Type B pancreatic cell (in vitro differentiated cells): ENCODE results near the gene SUSD2. TPM values are rescaled to one million over a fixed set of nuclear protein-coding genes. Genes with fewer than 3 reads are reported as not detected.
A peak's percentile ranks its signal among the peaks of the same experiment; 100 is the strongest.
"Not testable (repeated sequence)": the region's sequence is repeated elsewhere in the genome, so short reads cannot be mapped to it uniquely, and the experiment has no call there.

Source experiments
- DNase-seq: peaks from one replicate; pipeline ENCODE4 v3.0.0; 2021; ENCODE audit warnings: mixed read lengths; ENCODE audit not compliant: unreplicated experiment; ENCODE audit errors: extremely low spot score
- H3K27ac Mint-ChIP-seq: 2 replicates; pipeline ENCODE4 v1.8.0; 2021; ENCODE audit warnings: mild to moderate bottlenecking, mixed read lengths
- H3K27me3 Mint-ChIP-seq: 2 replicates; pipeline ENCODE4 v1.8.0; 2021; ENCODE audit warnings: mixed read lengths
- H3K36me3 Mint-ChIP-seq: 2 replicates; pipeline ENCODE4 v1.8.0; 2021; ENCODE audit warnings: mixed read lengths
- H3K4me1 Mint-ChIP-seq: one replicate; pipeline ENCODE4 v1.8.0; 2021; ENCODE audit warnings: mixed read lengths; ENCODE audit not compliant: unreplicated experiment
- H3K4me3 Mint-ChIP-seq: 2 replicates; pipeline ENCODE4 v1.8.0; 2021; ENCODE audit warnings: mild to moderate bottlenecking, mixed read lengths
- H3K9me3 Mint-ChIP-seq: 2 replicates; pipeline ENCODE4 v1.8.0; 2021; ENCODE audit warnings: mixed read lengths
- total RNA-seq: library from RNA; stranded (reverse); gene quantifications from 2 replicates; pipeline ENCODE4 v1.2.1, GENCODE V29; 2021; ENCODE audit warnings: low replicate concordance
- TF ChIP-seq, protein P1 (sequence below): fragments of 200-600 bp; sonication (generic); conservative IDR thresholded peaks from 2 replicates; pipeline ENCODE4 v1.5.0; 2021; ENCODE audit warnings: antibody characterized with exemption, mild to moderate bottlenecking

SUSD2 gene
- total RNA-seq, 1 donor from 2014 or later, result 3.7 TPM

DNA sequence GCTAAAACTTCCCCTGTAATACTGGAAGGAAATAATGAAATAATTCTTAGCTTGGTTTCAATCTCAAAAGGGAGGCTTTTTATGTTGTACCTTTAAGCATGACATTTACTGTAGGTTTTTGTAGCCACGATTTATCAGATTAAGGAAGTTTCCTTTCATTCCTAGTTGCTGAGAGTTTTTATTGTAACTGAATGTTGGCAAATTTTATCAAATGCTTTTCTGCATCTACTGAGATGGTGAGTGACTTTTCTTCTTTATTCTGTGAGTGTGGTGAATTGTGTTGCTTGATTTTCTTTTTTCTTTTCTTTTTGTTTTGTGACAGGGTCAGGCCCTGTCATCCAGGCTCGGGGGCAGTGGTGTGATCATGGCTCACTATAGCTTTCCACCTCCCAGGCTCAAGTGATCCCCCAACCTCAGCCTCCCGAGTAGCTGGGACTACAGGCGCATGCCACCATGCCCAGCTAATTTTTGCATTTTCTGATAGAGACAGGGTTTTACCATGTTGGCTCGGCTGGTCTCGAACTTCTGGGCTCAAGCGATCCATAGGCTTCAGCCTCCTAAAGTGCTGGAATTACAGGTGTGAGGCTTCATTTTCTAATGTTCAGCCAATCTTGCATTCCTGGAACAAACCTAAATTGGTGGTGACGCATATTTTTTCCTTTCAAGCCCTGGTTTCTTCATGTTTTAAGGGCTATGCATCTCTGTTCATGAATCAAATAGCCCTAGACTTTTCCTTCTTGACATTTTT lies 26.2 kb downstream of the SUSD2 start:
- Mint-ChIP-seq H3K36me3 (no peaks in the 10 kb centered on the region), H3K9me3 (no peaks in the 10 kb centered on the region), H3K27me3 (no peaks in the 10 kb centered on the region), H3K4me3 (peak overlapping the region; percentile 23), H3K27ac (peak overlapping the region; percentile 75), H3K4me1 (peaks cover 11% of the 10 kb centered on the region)
- TF ChIP-seq, protein P1, sequence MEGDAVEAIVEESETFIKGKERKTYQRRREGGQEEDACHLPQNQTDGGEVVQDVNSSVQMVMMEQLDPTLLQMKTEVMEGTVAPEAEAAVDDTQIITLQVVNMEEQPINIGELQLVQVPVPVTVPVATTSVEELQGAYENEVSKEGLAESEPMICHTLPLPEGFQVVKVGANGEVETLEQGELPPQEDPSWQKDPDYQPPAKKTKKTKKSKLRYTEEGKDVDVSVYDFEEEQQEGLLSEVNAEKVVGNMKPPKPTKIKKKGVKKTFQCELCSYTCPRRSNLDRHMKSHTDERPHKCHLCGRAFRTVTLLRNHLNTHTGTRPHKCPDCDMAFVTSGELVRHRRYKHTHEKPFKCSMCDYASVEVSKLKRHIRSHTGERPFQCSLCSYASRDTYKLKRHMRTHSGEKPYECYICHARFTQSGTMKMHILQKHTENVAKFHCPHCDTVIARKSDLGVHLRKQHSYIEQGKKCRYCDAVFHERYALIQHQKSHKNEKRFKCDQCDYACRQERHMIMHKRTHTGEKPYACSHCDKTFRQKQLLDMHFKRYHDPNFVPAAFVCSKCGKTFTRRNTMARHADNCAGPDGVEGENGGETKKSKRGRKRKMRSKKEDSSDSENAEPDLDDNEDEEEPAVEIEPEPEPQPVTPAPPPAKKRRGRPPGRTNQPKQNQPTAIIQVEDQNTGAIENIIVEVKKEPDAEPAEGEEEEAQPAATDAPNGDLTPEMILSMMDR, result no peak
- DNase-seq, result no peak

DNA sequence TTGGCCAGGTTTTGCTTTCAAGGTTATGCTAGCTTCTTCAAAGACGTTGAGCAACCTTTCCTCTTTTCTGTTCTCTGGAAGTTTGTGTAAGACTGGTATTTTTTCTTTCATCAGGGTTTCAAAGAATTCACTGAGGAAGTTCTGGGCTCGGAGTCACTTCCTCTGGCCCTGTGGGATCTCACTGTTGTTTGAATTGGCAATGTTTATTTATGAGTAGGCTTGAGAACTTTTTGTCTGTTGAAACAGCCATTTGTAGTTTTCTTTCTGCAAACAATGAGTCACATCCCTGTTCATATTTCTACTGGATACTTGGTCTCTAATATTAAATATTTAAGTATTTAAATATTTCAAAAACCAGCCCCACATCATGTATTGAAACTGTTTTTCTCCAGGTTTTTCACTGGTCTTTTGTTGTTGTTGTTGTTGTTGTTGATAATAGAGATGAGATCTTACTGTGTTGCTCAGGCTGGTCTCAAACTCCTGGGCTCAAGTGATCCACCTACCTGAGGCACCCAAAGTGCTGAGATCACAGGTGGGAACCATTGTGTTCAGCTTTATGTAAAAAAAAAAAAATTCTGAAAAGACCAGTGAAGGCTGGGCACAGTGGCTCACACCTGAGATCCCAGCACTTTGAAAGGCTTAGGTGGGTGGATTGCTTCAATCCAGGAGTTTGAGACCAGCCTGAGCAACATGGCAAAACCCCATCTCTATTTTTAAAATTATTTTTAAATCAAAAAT lies 26.9 kb downstream of the SUSD2 start:
- no peak for DNase-seq
- Mint-ChIP-seq H3K27ac (peak overlapping the region; percentile 75), H3K4me3 (peak overlapping the region; percentile 23), H3K36me3 (no peaks in the 10 kb centered on the region), H3K27me3 (no peaks in the 10 kb centered on the region), H3K9me3 (no peaks in the 10 kb centered on the region), H3K4me1 (peaks cover 11% of the 10 kb centered on the region)
- TF ChIP-seq, protein P1, result no peak

DNA sequence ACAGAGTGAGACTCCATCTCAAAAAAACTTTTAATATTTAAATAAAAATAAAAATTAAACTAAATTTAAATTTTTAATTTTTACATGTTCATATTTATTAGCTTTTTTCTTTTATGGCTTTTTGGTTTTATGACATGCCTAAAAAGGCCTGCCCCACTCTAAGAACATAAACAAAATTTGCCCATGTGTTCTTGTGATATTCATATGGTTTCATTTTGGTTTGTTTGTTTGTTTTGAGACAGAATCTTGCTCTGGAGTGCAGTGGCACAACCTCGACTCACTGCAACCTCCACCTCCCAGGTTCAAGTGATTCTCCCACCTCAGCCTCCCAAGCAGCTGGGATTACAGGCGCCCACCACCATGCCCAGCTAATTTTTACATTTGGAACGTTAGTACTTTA lies 27.7 kb downstream of the SUSD2 start:
- H3K27me3 Mint-ChIP-seq, result no peaks in the 10 kb centered on the region
- H3K9me3 Mint-ChIP-seq, result no peaks in the 10 kb centered on the region
- H3K4me1 Mint-ChIP-seq, result peaks cover 11% of the 10 kb centered on the region
- DNase-seq, result no peak
- no peak overlapping the region for H3K4me3 Mint-ChIP-seq
- no peak overlapping the region for H3K27ac Mint-ChIP-seq
- no peaks in the 10 kb centered on the region for H3K36me3 Mint-ChIP-seq
- TF ChIP-seq, protein P1, result no peak

DNA sequence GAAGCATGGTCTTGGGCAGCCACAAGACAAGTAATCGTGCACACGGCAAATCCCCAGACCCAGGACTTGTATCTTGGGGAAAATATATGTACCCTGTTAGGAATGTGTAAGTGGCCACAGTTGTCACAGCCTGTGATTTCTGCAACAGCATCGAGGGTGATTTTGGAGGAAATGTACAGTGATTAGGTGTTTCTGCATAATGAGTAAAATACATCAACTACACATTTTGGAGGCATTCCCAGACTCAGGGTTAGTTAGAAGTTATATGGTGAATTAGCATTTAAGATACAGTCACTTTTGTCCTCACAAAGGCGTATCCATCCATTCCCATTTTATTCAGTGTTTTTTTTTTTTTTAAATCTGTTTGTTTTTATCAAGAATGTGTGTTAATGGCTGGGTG lies 28.4 kb downstream of the SUSD2 start:
- Mint-ChIP-seq H3K36me3 (no peaks in the 10 kb centered on the region), H3K4me3 (no peak overlapping the region), H3K4me1 (peaks cover 14% of the 10 kb centered on the region), H3K27me3 (no peaks in the 10 kb centered on the region), H3K9me3 (no peaks in the 10 kb centered on the region), H3K27ac (no peak overlapping the region)
- no peak for DNase-seq
- TF ChIP-seq, protein P1, result no peak

DNA sequence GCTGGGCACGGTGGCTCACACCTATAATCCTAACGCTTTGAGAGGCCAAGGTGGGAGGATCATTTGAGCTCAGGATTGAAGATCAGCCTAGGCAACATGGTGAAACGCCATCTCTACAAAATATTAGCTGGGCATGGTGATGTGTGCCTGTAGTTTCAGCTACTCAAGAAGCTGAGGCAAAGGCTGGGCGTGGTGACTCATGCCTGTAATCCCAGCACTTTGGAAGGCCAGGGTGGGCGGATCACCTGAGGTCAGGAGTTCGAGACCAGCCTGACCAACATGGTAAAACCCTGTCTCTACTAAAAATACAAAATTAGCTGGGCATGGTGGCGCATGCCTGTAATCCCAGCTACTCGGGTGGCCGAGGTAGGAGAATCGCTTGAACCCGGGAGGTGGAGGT lies 29.1 kb downstream of the SUSD2 start:
- not testable (repeated sequence) for H3K4me3 Mint-ChIP-seq, DNase-seq, H3K36me3 Mint-ChIP-seq, H3K9me3 Mint-ChIP-seq, H3K27me3 Mint-ChIP-seq, H3K27ac Mint-ChIP-seq
- H3K4me1 Mint-ChIP-seq, result peaks cover 14% of the 10 kb centered on the region

DNA sequence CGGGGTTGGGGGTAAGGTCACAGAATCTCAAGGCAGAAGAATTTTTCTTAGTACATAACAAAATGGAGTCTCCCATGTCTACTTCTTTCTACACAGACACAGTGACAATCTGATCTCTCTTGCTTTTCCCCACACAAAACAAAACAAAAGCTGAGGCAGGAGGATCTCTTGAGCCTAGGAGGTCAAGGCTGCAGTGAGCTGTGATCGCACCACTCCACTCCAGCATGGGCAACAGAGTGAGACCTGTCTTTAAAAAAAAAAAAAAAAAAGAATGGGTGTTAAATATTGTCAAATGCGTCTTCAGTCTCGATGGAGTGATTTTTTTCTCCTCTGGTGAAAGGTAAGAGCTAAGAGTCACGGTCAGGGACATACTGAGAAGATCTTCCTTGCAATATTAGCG lies 30.4 kb downstream of the SUSD2 start:
- not testable (repeated sequence) for DNase-seq, H3K27ac Mint-ChIP-seq, H3K4me3 Mint-ChIP-seq, H3K9me3 Mint-ChIP-seq, H3K27me3 Mint-ChIP-seq, H3K36me3 Mint-ChIP-seq
- H3K4me1 Mint-ChIP-seq, result peaks cover 14% of the 10 kb centered on the region

DNA sequence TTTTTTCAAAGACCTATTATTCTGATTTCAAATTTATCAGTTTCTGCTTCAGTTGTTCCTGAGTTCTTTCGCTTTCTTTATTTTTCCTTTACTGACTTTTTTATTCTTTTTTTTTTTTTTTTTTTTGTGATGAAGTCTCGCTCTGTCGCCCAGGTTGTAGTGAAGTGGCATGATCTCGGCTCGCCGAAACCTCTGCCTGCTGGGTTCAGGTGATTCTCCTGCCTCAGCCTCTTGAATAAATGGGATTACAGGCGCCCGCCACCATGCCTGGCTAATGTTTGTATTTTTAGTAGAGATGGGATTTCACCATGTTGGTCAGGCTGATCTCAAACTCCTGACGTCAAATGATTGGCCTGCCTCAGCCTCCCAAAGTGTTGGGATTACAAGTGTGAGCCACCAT lies 31.8 kb downstream of the SUSD2 start:
- not testable (repeated sequence) for H3K27me3 Mint-ChIP-seq, H3K4me3 Mint-ChIP-seq, DNase-seq, H3K9me3 Mint-ChIP-seq, H3K27ac Mint-ChIP-seq, H3K36me3 Mint-ChIP-seq, H3K4me1 Mint-ChIP-seq
